SKM-1 (cell line): ENCODE results near the gene SORBS2.

Experiments
- DNase-seq: peaks from one replicate; lab custom pipeline; 2025; ENCODE audit not compliant: unreplicated experiment; lab: John Stamatoyannopoulos, UW

Gene SORBS2

GRCh38 chr4:185651137-185651677, 160.8 kb downstream of the SORBS2 start:
- DNase-seq, result no peak

- no peak for DNase-seq
These were observed 163.4 kb downstream of the SORBS2 start for GRCh38 chr4:185648631-185649030.

- DNase-seq, result no peak
These were observed 166.6 kb downstream of the SORBS2 start for GRCh38 chr4:185645403-185645802.

GRCh38 chr4:185644408-185644807, 167.6 kb downstream of the SORBS2 start:
- no peak for DNase-seq

- no peak for DNase-seq
These were observed 169.1 kb downstream of the SORBS2 start for GRCh38 chr4:185642907-185643306.

- DNase-seq, result peak; percentile 47
These were observed 171.0 kb downstream of the SORBS2 start for GRCh38 chr4:185640811-185641675.

GRCh38 chr4:185638548-185639301, 173.3 kb downstream of the SORBS2 start:
- DNase-seq, result no peak

- no peak for DNase-seq
These were observed 173.9 kb downstream of the SORBS2 start for GRCh38 chr4:185638093-185638492.

GRCh38 chr4:185637163-185637875, 174.7 kb downstream of the SORBS2 start:
- DNase-seq, result no peak

- no peak for DNase-seq
These were observed 177.8 kb downstream of the SORBS2 start for GRCh38 chr4:185634066-185634652.

- no peak for DNase-seq
These were observed 185.2 kb downstream of the SORBS2 start for GRCh38 chr4:185626798-185627197.

GRCh38 chr4:185625503-185625902, 186.5 kb downstream of the SORBS2 start:
- DNase-seq, result no peak

GRCh38 chr4:185624259-185624589, 187.8 kb downstream of the SORBS2 start:
- DNase-seq, result no peak

GRCh38 chr4:185623444-185624258, 188.3 kb downstream of the SORBS2 start:
- DNase-seq, result no peak

GRCh38 chr4:185608185-185608584, 203.8 kb downstream of the SORBS2 start:
- DNase-seq, result no peak

GRCh38 chr4:185602397-185602796, 209.6 kb downstream of the SORBS2 start:
- DNase-seq, result no peak

GRCh38 chr4:185600801-185601434, 211.1 kb downstream of the SORBS2 start:
- no peak for DNase-seq

GRCh38 chr4:185599553-185600243, 212.3 kb downstream of the SORBS2 start:
- no peak for DNase-seq
